GM18502 (cell line): ENCODE results near the gene CWC25.
"Not testable (repeated sequence)": the region's sequence is repeated elsewhere in the genome, so short reads cannot be mapped to it uniquely, and the experiment has no call there.

Source experiments
- ATAC-seq: cut with Tn5 transposase; IDR thresholded peaks from one replicate; pipeline ENCODE4 v1.9.1; 2021; ENCODE audit warnings: mild to moderate bottlenecking; ENCODE audit not compliant: unreplicated experiment, poor library complexity

Gene CWC25

GRCh38 chr17:38790148-38790707, 34.9 kb downstream of the CWC25 start:
- ATAC-seq, result not testable (repeated sequence)

GRCh38 chr17:38789185-38789584, 35.9 kb downstream of the CWC25 start:
- ATAC-seq, result no peak

- ATAC-seq, result not testable (repeated sequence)
These were observed 37.1 kb downstream of the CWC25 start for GRCh38 chr17:38787999-38788398.

DNA sequence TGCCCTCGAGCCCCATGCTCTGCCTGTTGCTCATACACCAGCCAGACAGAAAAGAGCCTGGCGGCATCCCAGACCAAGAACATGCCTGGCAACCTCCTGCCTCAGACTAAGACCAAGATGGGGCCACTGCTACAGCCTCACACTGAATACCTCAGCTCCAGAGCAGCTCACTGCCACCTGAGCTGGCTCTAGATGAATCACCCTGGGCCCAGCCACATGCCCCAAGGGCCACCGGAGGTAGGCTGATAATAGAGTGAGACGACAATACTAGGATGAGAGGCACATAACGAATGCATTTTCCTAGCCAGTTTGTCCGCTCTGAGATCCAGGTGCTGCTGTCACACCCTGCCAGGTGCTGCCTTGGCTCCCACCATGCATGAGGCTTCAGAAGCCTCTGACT, 38.7 kb downstream of the CWC25 start:
- ATAC-seq, result no peak

GRCh38 chr17:38783227-38783626, 41.9 kb downstream of the CWC25 start:
- no peak for ATAC-seq

DNA sequence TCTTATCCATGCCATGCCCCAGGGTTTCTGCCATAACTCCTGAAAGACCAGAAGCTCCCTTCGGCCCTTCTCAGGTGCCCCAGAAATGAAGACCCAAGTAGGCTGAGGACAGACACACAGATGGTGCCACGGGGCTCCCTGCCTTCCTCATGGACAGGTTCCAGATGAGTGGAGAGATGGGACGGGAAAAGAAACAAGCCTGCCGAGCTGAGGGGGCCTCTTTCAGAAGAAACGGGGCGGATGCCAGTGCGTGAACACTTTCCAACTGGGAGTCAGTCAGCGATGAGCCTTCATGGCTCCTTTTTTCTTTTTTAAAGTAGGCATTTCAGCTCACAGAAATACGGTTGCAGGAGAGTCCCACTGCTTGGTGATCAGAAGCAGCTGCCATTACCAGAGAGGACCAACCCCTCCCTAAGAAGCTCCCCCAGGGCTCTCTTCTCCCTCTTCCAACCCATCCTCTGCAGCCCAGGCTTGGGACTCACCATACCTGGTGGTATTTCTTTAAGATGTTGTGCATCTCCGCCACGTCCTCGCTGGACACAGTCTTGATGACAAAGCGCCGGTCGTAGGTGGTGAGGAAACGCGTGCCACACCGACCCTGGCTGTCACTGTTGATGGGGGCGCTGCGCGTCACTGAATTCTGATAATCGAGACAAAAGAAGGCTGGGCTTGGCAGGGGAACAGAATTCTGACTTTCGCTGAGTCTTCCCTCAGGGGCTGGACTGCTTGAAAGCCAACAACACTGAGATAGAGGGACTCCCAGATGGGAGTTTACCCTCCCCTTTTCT, 45.0 kb downstream of the CWC25 start:
- no peak for ATAC-seq

DNA sequence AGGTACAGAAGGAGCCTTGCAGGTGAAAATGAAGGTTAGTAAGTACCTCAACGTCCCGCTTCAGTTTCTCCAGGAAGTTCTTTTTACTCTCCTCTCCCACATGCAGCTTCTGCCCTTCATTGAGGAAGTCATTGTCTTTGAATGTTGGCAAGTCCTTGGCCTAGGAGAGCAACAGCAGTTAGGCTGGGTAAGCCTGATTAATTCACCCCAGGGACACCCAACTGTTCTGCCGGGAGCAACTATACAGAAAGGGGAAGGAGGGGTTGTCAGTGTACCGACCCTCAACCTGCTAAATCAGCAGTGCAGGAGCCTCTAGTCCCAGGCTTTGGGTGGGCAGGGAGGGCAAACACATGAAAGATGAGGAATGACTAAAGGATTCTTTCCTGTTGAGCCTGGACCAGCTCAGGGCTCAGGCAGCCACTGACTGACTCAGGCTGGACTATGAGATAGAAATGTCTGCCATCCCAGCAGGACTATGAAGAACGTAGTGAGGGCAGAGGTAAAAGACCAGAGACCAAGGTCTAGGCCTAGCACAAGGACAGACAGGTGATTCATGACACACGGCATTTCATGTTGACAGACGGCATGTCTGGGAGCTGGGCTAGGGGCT, 47.4 kb downstream of the CWC25 start:
- no peak for ATAC-seq

- no peak for ATAC-seq
These were observed 51.9 kb downstream of the CWC25 start for GRCh38 chr17:38773258-38773657.

- no peak for ATAC-seq
These were observed 56.7 kb downstream of the CWC25 start for GRCh38 chr17:38768417-38768816.

DNA sequence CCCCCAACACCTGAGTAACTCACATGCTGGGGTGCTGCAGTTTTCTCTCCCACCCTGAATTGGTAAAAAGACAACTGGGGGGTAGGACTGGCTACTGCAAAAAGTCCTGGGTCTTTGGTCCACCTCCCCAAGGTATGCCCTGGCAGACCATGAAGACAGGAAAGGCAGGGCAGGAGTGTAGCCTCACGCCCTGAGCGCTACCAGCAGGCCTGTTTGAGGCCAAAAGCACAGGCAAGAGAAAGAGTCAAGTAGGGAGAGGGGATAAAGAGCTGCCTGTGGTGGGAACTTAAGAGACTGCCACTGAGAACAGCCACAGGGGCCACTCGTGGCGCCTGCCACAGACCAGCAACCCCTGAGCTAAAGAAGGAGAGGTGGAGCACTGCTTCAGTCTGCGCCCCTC, 58.8 kb downstream of the CWC25 start:
- ATAC-seq, result no peak

DNA sequence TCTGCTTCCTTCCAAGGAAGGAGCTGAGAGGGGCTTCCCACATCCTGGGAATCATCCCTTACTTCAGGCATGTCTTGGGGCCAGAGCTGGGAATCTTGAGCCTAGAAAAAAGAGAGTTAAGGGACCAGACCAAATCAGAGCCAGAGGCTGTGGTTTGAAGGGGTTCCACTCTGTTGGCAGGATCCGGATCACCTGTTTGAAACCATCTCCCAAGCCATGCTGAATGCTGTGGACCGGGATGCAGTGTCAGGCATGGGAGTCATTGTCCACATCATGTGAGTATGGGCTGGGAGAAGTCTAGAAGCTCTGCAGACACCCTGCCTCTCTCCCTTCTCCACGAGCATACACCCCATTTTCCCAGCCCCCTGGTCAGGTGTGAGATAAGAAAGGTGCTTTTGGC, 62.9 kb downstream of the CWC25 start:
- ATAC-seq, result no peak

DNA sequence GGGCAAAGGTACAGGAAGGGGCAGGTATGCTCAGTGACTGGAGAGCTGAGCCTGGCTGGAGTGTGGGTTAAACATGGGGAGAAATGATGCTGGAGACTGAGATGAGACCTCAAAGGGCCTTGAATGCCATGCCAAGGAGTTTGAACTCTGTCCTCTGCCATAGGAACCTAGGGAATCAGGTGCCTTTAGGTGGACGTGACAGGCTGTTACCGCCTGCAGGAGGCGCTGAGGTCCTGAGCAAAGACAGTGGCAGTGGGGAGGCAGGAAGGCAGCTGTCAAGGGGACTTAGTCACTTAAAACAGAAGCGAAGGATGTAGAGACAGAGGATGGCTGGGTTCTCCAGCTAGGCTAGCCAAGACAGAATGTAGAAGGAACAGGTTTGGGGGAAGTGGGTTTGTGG, 63.5 kb downstream of the CWC25 start:
- no peak for ATAC-seq

DNA sequence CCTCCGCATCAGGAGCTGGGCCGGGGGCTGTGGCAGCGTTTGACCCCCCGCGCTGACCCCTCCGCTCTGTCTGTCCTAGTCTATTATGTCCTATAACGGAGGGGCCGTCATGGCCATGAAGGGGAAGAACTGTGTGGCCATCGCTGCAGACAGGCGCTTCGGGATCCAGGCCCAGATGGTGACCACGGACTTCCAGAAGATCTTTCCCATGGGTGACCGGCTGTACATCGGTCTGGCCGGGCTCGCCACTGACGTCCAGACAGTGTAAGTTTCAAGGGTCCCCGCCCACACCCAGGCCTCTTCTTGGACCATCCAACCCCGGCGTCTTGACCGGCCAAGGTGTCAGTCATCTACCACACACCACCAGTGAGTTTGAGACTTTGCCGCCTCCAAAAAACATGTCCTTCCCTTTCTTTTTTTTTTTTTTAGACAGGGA, 72.0 kb downstream of the CWC25 start:
- ATAC-seq, result no peak

DNA sequence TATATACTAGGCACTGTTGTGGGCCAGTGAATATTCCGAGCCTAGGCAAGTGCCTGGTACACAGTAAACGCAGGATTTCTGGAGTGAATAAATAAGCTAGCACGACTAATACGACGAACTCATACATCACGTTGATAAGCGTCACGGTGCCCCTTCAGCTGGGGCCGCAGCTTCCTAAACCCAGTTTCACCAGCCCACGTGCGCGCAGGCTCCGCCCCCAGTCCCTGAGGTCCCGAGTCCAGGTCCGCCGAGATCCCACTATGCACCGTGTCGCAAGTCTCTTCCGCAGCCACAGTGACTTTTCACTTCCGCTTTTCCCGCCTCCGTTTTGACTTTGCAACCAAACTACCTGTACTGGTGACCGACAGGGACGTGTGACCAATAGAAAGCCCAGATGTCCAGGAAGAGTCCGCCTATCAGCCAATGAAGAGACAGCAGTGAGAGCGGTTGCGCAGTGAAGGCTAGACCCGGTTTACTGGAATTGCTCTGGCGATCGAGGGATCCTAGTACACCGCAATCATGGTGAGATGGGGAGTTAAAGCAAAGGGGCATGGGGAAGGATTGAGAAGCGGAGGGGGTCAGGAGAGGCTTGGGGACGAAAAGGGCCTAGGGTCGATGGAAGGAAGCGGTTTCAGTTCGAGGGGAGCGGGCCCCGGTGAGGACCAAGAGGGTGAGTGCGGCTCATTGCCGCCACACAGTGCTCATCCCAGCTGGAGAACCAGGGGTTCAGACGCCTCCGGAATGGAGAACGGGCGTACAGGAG, 72.6 kb downstream of the CWC25 start, which contains the start of gene PSMB3:
Gene PSMB3 (plus strand): TSS at position 434 of the 763 bp plus-strand sequence. CDS start 86 bp downstream, at position 520.
- ATAC-seq, result peak; percentile 73

DNA sequence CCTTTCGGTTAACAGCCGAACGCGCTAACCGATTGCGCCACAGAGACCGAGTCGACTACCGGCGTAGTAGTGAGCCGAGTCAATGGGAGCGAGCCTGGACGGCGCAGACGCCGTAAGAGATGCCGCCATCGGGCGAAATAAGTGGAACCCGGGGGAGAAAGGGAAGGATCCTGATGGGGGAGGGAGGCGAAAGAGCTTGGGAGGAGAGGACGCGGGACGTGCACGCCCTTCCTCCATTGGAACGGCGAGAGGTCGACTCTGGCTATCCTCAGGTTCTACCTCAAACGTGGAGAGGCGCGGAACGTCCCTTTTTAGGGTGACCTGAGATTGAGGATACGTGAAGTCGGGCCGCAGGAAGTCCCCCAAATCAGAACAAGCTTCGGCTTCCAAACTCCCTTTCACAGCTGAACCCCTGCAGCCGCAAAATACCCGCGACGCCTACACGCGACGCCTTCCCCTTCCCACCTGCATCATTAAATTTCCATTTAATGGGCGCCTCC, 73.3 kb downstream of the CWC25 start:
- ATAC-seq, result peak; percentile 27

DNA sequence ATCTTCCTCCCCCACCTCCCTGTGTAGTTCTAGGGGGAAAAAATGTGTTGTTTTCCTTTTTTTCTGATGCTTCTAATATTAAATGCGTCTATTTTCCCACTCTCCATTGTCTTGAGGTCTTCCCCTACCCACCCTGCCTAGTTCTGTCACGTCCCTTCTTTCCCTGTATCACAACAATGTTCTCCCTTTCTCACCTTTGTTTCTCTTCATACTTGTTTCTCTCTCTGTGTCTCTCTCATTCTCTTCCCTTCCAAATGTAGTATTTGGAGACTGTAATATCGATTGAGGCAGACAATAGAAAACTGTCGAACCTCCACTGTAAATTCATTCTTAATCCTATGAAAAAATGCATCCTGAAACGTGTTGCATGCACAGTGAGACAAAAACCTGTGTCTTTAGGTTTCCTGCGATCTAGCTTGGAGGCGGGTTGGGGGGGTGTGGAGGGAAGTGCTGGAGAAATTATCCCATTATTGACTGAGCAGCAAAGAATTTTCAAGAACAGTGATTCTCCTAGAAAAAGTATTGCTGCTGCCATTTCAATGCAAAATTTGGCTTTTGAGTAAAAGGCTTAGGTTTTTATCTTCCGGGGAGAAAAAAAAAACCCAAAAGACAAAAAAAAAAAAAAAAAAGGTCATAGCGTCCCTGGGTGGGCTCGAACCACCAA, 73.8 kb downstream of the CWC25 start:
- ATAC-seq, result no peak
